ENCODE measurements around the gene ASPA. TPM values are rescaled to one million over a fixed set of nuclear protein-coding genes. Genes with fewer than 3 reads are reported as not detected.

ASPA gene
- total RNA-seq, 1 donor from 2014 or later = not detected

- H3K4me1 ChIP-seq (ENCODE audit: insufficient read depth, low read length) = no peaks in the 10 kb centered on the region
- H2AFZ ChIP-seq (ENCODE audit: low read depth, low read length) = no peak overlapping the region
- H4K20me1 ChIP-seq (ENCODE audit: insufficient read depth, low read length) = no peaks in the 10 kb centered on the region
- H3K4me3 ChIP-seq (ENCODE audit: insufficient read depth, low read depth, low read length) = no peak overlapping the region
- H3K36me3 Mint-ChIP-seq (ENCODE audit: low read depth, unreplicated experiment) = peaks cover under 1% of the 10 kb centered on the region
- no peaks in the 10 kb centered on the region for H3K79me2 ChIP-seq (ENCODE audit: insufficient read depth, low read length)
- no peak for FAIRE-seq
- H3K27ac ChIP-seq (ENCODE audit: low read depth, low read length) = no peak overlapping the region
- H3K4me2 ChIP-seq (ENCODE audit: low read length) = no peak overlapping the region
- H3K27me3 Mint-ChIP-seq (ENCODE audit: low read depth, unreplicated experiment) = peaks cover 2% of the 10 kb centered on the region
- H3K4me3 Mint-ChIP-seq (ENCODE audit: unreplicated experiment) = no peak overlapping the region
- H3K9me3 ChIP-seq (ENCODE audit: insufficient read depth, low read depth, low read length) = no peaks in the 10 kb centered on the region
- H3K9me3 Mint-ChIP-seq (ENCODE audit: unreplicated experiment) = peaks cover 8% of the 10 kb centered on the region
- no peak overlapping the region for H3K27ac Mint-ChIP-seq (ENCODE audit: unreplicated experiment)
- no peaks in the 10 kb centered on the region for H3K36me3 ChIP-seq (ENCODE audit: insufficient read depth, low read length)
- no peak for DNase-seq (ENCODE audit: low read depth)
- no peaks in the 10 kb centered on the region for H3K27me3 ChIP-seq (ENCODE audit: insufficient read depth, low read length)
- H3K9ac ChIP-seq (ENCODE audit: low read length) = no peak overlapping the region
- H3K4me1 Mint-ChIP-seq (ENCODE audit: low read depth, unreplicated experiment) = peaks cover 12% of the 10 kb centered on the region
- TF ChIP-seq EZH2 (IDR thresholded peaks at IDR 0.05; ENCODE audit: insufficient read depth, low read length) = no peak
- TF ChIP-seq CTCF (IDR thresholded peaks at IDR 0.05; ENCODE audit: insufficient read depth, low read depth, low read length) = no peak
Observed at GRCh38 chr17:3510090-3510489, 34.3 kb downstream of the ASPA start.

- Mint-ChIP-seq H3K36me3 (ENCODE audit: low read depth, unreplicated experiment) (peaks cover 2% of the 10 kb centered on the region), H3K27me3 (ENCODE audit: low read depth, unreplicated experiment) (peaks cover 8% of the 10 kb centered on the region), H3K4me3 (ENCODE audit: unreplicated experiment) (no peak overlapping the region), H3K9me3 (ENCODE audit: unreplicated experiment) (peaks cover 8% of the 10 kb centered on the region), H3K4me1 (ENCODE audit: low read depth, unreplicated experiment) (peaks cover 12% of the 10 kb centered on the region), H3K27ac (ENCODE audit: unreplicated experiment) (peak overlapping the region; percentile 45)
- Histone ChIP-seq H3K79me2 (ENCODE audit: insufficient read depth, low read length) (no peaks in the 10 kb centered on the region), H3K4me2 (ENCODE audit: low read length) (no peak overlapping the region), H3K27me3 (ENCODE audit: insufficient read depth, low read length) (no peaks in the 10 kb centered on the region), H3K4me1 (ENCODE audit: insufficient read depth, low read length) (no peaks in the 10 kb centered on the region), H4K20me1 (ENCODE audit: insufficient read depth, low read length) (no peaks in the 10 kb centered on the region), H3K36me3 (ENCODE audit: insufficient read depth, low read length) (no peaks in the 10 kb centered on the region), H3K27ac (ENCODE audit: low read depth, low read length) (no peak overlapping the region), H2AFZ (ENCODE audit: low read depth, low read length) (no peak overlapping the region), H3K4me3 (ENCODE audit: insufficient read depth, low read depth, low read length) (no peak overlapping the region), H3K9me3 (ENCODE audit: insufficient read depth, low read depth, low read length) (no peaks in the 10 kb centered on the region), H3K9ac (ENCODE audit: low read length) (no peak overlapping the region)
- TF ChIP-seq CTCF (IDR thresholded peaks at IDR 0.05; ENCODE audit: insufficient read depth, low read depth, low read length) (no peak), EZH2 (IDR thresholded peaks at IDR 0.05; ENCODE audit: insufficient read depth, low read length) (no peak)
- DNase-seq (ENCODE audit: low read depth) = no peak
- no peak for FAIRE-seq
Observed at GRCh38 chr17:3511852-3512504, 36.2 kb downstream of the ASPA start.

- Histone ChIP-seq H3K36me3 (ENCODE audit: insufficient read depth, low read length) (no peaks in the 10 kb centered on the region), H4K20me1 (ENCODE audit: insufficient read depth, low read length) (no peaks in the 10 kb centered on the region), H3K4me2 (ENCODE audit: low read length) (peak overlapping the region; percentile 39), H3K27me3 (ENCODE audit: insufficient read depth, low read length) (no peaks in the 10 kb centered on the region), H3K4me1 (ENCODE audit: insufficient read depth, low read length) (no peaks in the 10 kb centered on the region), H3K27ac (ENCODE audit: low read depth, low read length) (no peak overlapping the region), H3K9ac (ENCODE audit: low read length) (no peak overlapping the region), H3K79me2 (ENCODE audit: insufficient read depth, low read length) (no peaks in the 10 kb centered on the region), H3K9me3 (ENCODE audit: insufficient read depth, low read depth, low read length) (no peaks in the 10 kb centered on the region), H3K4me3 (ENCODE audit: insufficient read depth, low read depth, low read length) (no peak overlapping the region), H2AFZ (ENCODE audit: low read depth, low read length) (peak overlapping the region; percentile 23)
- DNase-seq (ENCODE audit: low read depth) (peak; percentile 36), FAIRE-seq (no peak)
- TF ChIP-seq CTCF (IDR thresholded peaks at IDR 0.05; ENCODE audit: insufficient read depth, low read depth, low read length) = no peak
- no peak for TF ChIP-seq EZH2 (IDR thresholded peaks at IDR 0.05; ENCODE audit: insufficient read depth, low read length)
- H3K27me3 Mint-ChIP-seq (ENCODE audit: low read depth, unreplicated experiment) = peaks cover 8% of the 10 kb centered on the region
- peaks cover 6% of the 10 kb centered on the region for H3K9me3 Mint-ChIP-seq (ENCODE audit: unreplicated experiment)
- peaks cover 12% of the 10 kb centered on the region for H3K4me1 Mint-ChIP-seq (ENCODE audit: low read depth, unreplicated experiment)
- peaks cover 2% of the 10 kb centered on the region for H3K36me3 Mint-ChIP-seq (ENCODE audit: low read depth, unreplicated experiment)
- peak overlapping the region; percentile 50 for H3K4me3 Mint-ChIP-seq (ENCODE audit: unreplicated experiment)
- peak overlapping the region; percentile 45 for H3K27ac Mint-ChIP-seq (ENCODE audit: unreplicated experiment)
Observed at GRCh38 chr17:3512505-3513171, 36.8 kb downstream of the ASPA start.
